Liver (tissue), 3 donors: Measurements from ENCODE around the gene SNX5.

Experiments used
- ATF3 ChIP-seq: IDR thresholded peaks from 2 replicates; pipeline ENCODE4 v1.6.1; 2016; ENCODE audit warnings: antibody characterized with exemption
- CTCF ChIP-seq: fragments of 150-350 bp; IDR thresholded peaks from 2 replicates; pipeline ENCODE4 v1.5.1; 2017; ENCODE audit warnings: improper control_type of control experiment, low read depth, low read length; ENCODE audit not compliant: missing input control
- JUND ChIP-seq, 2 donors: IDR thresholded peaks; 2 replicates each; pipeline ENCODE4 v1.6.1; 2016; ENCODE audit warnings: antibody characterized with exemption in 2 of 2
- SP1 ChIP-seq: IDR thresholded peaks from 2 replicates; pipeline ENCODE4 v1.6.1; 2018; ENCODE audit warnings: antibody characterized with exemption, mild to moderate bottlenecking
- TAF1 ChIP-seq: conservative IDR thresholded peaks from 2 replicates; pipeline ENCODE4 v1.6.1; 2016; ENCODE audit warnings: antibody characterized with exemption, mild to moderate bottlenecking
- TF ChIP-seq, protein P1 (sequence below): IDR thresholded peaks from 2 replicates; pipeline ENCODE4 v1.6.1; 2016; ENCODE audit warnings: antibody characterized with exemption
- donor health status: healthy.
- donor health status: healthy.

- no peak for TF ChIP-seq CTCF
- no peak for TF ChIP-seq TAF1
- no peak for TF ChIP-seq JUND (IDR thresholded peaks at IDR 0.05)
- TF ChIP-seq, protein P1, sequence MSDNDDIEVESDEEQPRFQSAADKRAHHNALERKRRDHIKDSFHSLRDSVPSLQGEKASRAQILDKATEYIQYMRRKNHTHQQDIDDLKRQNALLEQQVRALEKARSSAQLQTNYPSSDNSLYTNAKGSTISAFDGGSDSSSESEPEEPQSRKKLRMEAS = no peak
- no peak for TF ChIP-seq ATF3
- no peak for TF ChIP-seq SP1
These were observed 53.6 kb downstream of the SNX5 start for GRCh38 chr20:17914957-17915356.
